HepG2 (cell line): Measurements from ENCODE around the gene VKORC1.

Experiments used
- ELK4 ChIP-seq: sonication (generic); formaldehyde crosslinking; IDR thresholded peaks from 2 replicates; pipeline ENCODE4 v1.9.0; 2021; ENCODE audit warnings: missing genetic modification reagents, borderline replicate concordance
- MXD1 ChIP-seq: sonication (generic); formaldehyde crosslinking; IDR thresholded peaks from 2 replicates; pipeline ENCODE4 v1.4.0; 2020; ENCODE audit warnings: mild to moderate bottlenecking, missing genetic modification reagents
- NFIB ChIP-seq: sonication (generic); formaldehyde crosslinking; IDR thresholded peaks from 2 replicates; pipeline ENCODE4 v1.9.0; 2021; ENCODE audit warnings: missing genetic modification reagents, mild to moderate bottlenecking, borderline replicate concordance
- POLR2A ChIP-seq, 2 experiments: IDR thresholded peaks; 2 replicates each; pipeline ENCODE4 v1.6.1; 2011; ENCODE audit warnings: low read depth in 2 of 2, low read length in 2 of 2, mild to moderate bottlenecking in 1 of 2, moderate library complexity in 1 of 2; ENCODE audit not compliant: insufficient read depth in 1 of 2
- RELA ChIP-seq: sonication (generic); formaldehyde crosslinking; IDR thresholded peaks from 2 replicates; pipeline ENCODE4 v1.4.0; 2020; ENCODE audit warnings: missing genetic modification reagents

- TF ChIP-seq POLR2A (IDR thresholded peaks at IDR 0.05; ENCODE audit: insufficient read depth in 1 of 2, low read depth in 2 of 2, low read length in 2 of 2) (peak; percentile 80 to 94), RELA (no peak; the same call in 1 of the 2 replicates), ELK4 (CRISPR knock-in tag) (no peak), NFIB (no peak), MXD1 (no peak; the same call in 1 of the 2 replicates)
Observed at GRCh38 chr16:31117384-31118222, 23.0 kb upstream of the VKORC1 start, which contains the start of gene KAT8.
